Measurements from ENCODE around the gene GP1BA.

DNA sequence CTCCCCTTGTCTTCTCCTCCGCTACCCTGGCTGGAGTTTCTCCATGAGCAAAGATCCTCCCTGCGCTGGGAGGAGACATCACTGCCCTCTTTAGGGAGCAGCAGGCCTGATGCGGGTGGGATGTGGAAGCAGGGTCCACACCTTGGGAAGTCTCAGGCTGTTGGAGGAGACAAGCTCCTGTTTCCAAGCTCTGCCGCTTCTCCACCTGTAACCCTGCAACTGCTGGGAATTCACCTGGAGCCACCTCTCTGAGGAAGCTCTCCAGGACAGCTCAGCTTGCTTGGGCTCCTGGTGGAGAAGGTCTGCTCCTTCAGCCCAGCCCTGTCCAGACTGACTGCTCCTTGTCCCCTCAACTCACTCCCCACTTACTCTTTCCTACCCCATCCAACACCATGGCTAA is 47.6 kb upstream of the GP1BA start:
- TF ChIP-seq, protein P1, sequence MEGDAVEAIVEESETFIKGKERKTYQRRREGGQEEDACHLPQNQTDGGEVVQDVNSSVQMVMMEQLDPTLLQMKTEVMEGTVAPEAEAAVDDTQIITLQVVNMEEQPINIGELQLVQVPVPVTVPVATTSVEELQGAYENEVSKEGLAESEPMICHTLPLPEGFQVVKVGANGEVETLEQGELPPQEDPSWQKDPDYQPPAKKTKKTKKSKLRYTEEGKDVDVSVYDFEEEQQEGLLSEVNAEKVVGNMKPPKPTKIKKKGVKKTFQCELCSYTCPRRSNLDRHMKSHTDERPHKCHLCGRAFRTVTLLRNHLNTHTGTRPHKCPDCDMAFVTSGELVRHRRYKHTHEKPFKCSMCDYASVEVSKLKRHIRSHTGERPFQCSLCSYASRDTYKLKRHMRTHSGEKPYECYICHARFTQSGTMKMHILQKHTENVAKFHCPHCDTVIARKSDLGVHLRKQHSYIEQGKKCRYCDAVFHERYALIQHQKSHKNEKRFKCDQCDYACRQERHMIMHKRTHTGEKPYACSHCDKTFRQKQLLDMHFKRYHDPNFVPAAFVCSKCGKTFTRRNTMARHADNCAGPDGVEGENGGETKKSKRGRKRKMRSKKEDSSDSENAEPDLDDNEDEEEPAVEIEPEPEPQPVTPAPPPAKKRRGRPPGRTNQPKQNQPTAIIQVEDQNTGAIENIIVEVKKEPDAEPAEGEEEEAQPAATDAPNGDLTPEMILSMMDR (IDR thresholded peaks at IDR 0.05) = no peak
- TF ChIP-seq POLR2A (IDR thresholded peaks at IDR 0.05) = no peak
